GM12892 (cell line): ENCODE data around the gene CSTF3.

Source experiments
- POLR2A ChIP-seq: IDR thresholded peaks from 2 replicates; pipeline ENCODE4 v1.6.1; 2011; ENCODE audit warnings: low read depth, low read length, control low read depth
- POLR2AphosphoS5 ChIP-seq: IDR thresholded peaks from 2 replicates; pipeline ENCODE4 v1.6.1; 2011; ENCODE audit warnings: low read depth, low read length, control low read depth

DNA sequence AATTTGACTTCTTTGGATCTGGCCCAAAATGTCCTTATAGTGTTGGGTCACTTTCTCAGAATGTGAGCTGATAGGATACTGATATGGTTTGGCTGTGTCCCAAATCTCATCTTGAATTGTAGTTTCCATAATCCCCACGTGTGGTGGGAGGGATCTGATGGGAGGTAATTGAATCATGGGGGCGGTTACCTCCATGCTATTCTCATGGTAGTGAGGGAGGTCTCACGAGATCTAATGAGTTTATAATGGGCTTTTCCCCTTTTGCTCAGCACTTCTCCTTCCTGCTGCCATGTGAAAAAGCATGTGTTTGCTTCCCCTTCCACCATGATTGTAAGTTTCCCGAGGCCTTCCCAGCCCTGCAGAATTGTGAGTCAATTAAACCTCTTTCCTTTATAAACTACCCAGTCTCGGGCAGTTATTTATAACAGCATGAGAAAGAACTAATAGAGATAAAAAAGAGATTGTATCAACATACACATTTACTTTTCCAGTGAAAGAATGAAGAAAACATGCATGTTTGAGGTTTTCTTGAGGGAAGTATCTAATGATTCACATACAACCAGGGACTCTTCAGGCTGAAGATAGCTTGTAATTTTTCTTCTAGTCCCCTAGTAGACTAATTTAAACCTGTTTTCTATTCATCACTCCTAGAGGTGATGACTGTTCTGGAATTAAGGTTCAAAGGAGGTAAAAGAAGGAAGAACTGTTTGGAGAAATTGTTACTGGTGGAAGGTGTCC lies 17.3 kb upstream of the CSTF3 start:
- TF ChIP-seq POLR2AphosphoS5 (no peak), POLR2A (no peak)
